ENCODE measurements around the gene SMIM45.

DNA sequence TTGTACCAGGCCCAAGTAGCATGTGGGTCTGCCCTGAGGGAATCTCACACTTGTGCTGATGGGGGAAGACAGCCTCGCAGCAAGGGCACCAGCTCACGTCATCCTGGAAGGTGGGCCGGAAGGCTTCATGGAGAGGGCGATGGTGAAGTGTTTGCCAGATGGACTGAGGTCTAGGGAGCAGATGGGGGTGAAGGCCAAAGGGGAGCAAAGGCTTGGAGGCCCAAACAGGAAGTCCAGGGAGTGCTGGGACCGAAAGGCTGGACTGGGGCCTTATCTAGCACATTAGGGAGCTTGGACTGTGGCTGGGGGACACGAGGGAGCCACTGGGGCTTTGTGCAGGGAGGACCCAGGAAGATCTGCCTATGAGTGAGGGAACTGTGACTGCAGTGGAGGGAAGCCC is 24.1 kb upstream of the SMIM45 start:
- TF ChIP-seq, protein P1, sequence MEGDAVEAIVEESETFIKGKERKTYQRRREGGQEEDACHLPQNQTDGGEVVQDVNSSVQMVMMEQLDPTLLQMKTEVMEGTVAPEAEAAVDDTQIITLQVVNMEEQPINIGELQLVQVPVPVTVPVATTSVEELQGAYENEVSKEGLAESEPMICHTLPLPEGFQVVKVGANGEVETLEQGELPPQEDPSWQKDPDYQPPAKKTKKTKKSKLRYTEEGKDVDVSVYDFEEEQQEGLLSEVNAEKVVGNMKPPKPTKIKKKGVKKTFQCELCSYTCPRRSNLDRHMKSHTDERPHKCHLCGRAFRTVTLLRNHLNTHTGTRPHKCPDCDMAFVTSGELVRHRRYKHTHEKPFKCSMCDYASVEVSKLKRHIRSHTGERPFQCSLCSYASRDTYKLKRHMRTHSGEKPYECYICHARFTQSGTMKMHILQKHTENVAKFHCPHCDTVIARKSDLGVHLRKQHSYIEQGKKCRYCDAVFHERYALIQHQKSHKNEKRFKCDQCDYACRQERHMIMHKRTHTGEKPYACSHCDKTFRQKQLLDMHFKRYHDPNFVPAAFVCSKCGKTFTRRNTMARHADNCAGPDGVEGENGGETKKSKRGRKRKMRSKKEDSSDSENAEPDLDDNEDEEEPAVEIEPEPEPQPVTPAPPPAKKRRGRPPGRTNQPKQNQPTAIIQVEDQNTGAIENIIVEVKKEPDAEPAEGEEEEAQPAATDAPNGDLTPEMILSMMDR (IDR thresholded peaks at IDR 0.05; ENCODE audit: low read length) = no peak
- TF ChIP-seq EZH2 (optimal IDR thresholded peaks at IDR 0.05; ENCODE audit: low read depth, low read length) (no peak), EZH2phosphoT487 (IDR thresholded peaks at IDR 0.05; ENCODE audit: low read length) (no peak)
